Neuronal stem cell (in vitro differentiated cells): ENCODE results near the gene HBA1.
"Not testable (repeated sequence)": the region's sequence is repeated elsewhere in the genome, so short reads cannot be mapped to it uniquely, and the experiment has no call there.

Source experiments
- DNase-seq: peaks from one replicate; pipeline ENCODE4 v3.0.0-alpha.2; 2013; ENCODE audit warnings: low spot score
- H2AFZ ChIP-seq: one replicate; pipeline ENCODE4 v1.6.1; 2013; ENCODE audit warnings: mild to moderate bottlenecking, low read length, inconsistent platforms
- H2AK5ac ChIP-seq: 2 replicates; pipeline ENCODE4 v1.6.1; 2013; ENCODE audit warnings: low read depth, mild to moderate bottlenecking, inconsistent platforms, low read length, moderate library complexity, mixed read lengths
- H2BK120ac ChIP-seq: 2 replicates; pipeline ENCODE4 v1.6.1; 2013; ENCODE audit warnings: low read depth, mild to moderate bottlenecking, inconsistent platforms, low read length, moderate library complexity, mixed read lengths
- H2BK12ac ChIP-seq: one replicate; pipeline ENCODE4 v1.6.1; 2013; ENCODE audit warnings: low read length, inconsistent platforms
- H2BK15ac ChIP-seq: 2 replicates; pipeline ENCODE4 v1.6.1; 2013; ENCODE audit warnings: mild to moderate bottlenecking, low read length, inconsistent platforms, mixed read lengths
- H2BK5ac ChIP-seq: one replicate; pipeline ENCODE4 v1.6.1; 2013; ENCODE audit warnings: inconsistent platforms, mild to moderate bottlenecking, low read length, moderate library complexity
- H3K14ac ChIP-seq: one replicate; pipeline ENCODE4 v1.6.1; 2013; ENCODE audit warnings: low read length, inconsistent platforms
- H3K18ac ChIP-seq: 2 replicates; pipeline ENCODE4 v1.6.1; 2013; ENCODE audit warnings: low read length, inconsistent platforms
- H3K23ac ChIP-seq: 2 replicates; pipeline ENCODE4 v1.6.1; 2013; ENCODE audit warnings: low read depth, mild to moderate bottlenecking, mixed read lengths, low read length, inconsistent platforms; ENCODE audit not compliant: poor library complexity
- H3K27ac ChIP-seq: replicated peaks from 3 replicates; pipeline ENCODE4 v1.5.1; 2013; ENCODE audit warnings: low read length, inconsistent platforms
- H3K27me3 ChIP-seq, 3 experiments: 2 replicates each; pipeline ENCODE4 v1.6.1; 2013; ENCODE audit warnings: low read length in 3 of 3, mild to moderate bottlenecking in 2 of 3, inconsistent platforms in 1 of 3, low read depth in 1 of 3, mixed read lengths in 1 of 3, moderate library complexity in 1 of 3; ENCODE audit not compliant: control insufficient read depth in 3 of 3, insufficient read depth in 3 of 3
- H3K36me3 ChIP-seq, 2 donors: replicated peaks in 1 of 2; 2 replicates each; pipeline ENCODE4 v1.6.1; 2013; ENCODE audit warnings: low read length in 2 of 2; ENCODE audit not compliant: control insufficient read depth in 2 of 2, insufficient read depth in 2 of 2
- H3K4ac ChIP-seq: 2 replicates; pipeline ENCODE4 v1.6.1; 2013; ENCODE audit warnings: inconsistent platforms, mild to moderate bottlenecking, low read length, moderate library complexity
- H3K4me1 ChIP-seq, 2 donors: 1 replicate in 1 of 2; 2 replicates in 1 of 2; pipeline ENCODE4 v1.6.1; 2013; ENCODE audit warnings: low read length in 2 of 2, low read depth in 1 of 2; ENCODE audit not compliant: control insufficient read depth in 2 of 2, insufficient read depth in 1 of 2
- H3K4me2 ChIP-seq: one replicate; pipeline ENCODE4 v1.6.1; 2013; ENCODE audit warnings: mild to moderate bottlenecking, low read length, inconsistent platforms; ENCODE audit not compliant: insufficient read depth, poor library complexity, severe bottlenecking
- H3K4me3 ChIP-seq, 2 donors: 2 replicates each; pipeline ENCODE4 v1.5.1; 2013; ENCODE audit warnings: low read length in 2 of 2, mild to moderate bottlenecking in 2 of 2, inconsistent platforms in 1 of 2, moderate library complexity in 1 of 2
- H3K79me1 ChIP-seq: one replicate; pipeline ENCODE4 v1.6.1; 2013; ENCODE audit warnings: low read depth, mild to moderate bottlenecking, inconsistent platforms, low read length, moderate library complexity
- H3K9ac ChIP-seq: one replicate; pipeline ENCODE4 v1.6.1; 2013; ENCODE audit warnings: mild to moderate bottlenecking, low read depth, low read length, inconsistent platforms; ENCODE audit not compliant: poor library complexity
- H3K9me3 ChIP-seq, 2 donors: replicated peaks in 1 of 2; 2 replicates each; pipeline versions ENCODE3 to v1.6.1; 2013; ENCODE audit warnings: low read length in 2 of 2, mild to moderate bottlenecking in 2 of 2, inconsistent platforms in 1 of 2, low read depth in 1 of 2, mixed read lengths in 1 of 2, moderate library complexity in 1 of 2; ENCODE audit not compliant: control insufficient read depth in 2 of 2, insufficient read depth in 1 of 2
- H4K8ac ChIP-seq: one replicate; pipeline ENCODE4 v1.6.1; 2013; ENCODE audit warnings: low read depth, mild to moderate bottlenecking, inconsistent platforms, low read length, moderate library complexity
- H4K91ac ChIP-seq: one replicate; pipeline ENCODE4 v1.6.1; 2013; ENCODE audit warnings: low read length, low read depth, mild to moderate bottlenecking, inconsistent platforms; ENCODE audit not compliant: poor library complexity
- WGBS, 2 donors: extraction: QIAGEN DNeasy Blood & Tissue Kit; methylation state at CpG; one replicate each; pipeline ENCODE4 v1.1.7; 2013; ENCODE audit warnings: missing lambda C conversion rate in 2 of 2, mixed read lengths in 1 of 2; ENCODE audit not compliant: insufficient read length in 2 of 2, insufficient replicate concordance in 1 of 2; ENCODE audit errors: extremely low coverage in 2 of 2; 5-methylcytosine and 5-hydroxymethylcytosine counted together

Gene HBA1

DNA sequence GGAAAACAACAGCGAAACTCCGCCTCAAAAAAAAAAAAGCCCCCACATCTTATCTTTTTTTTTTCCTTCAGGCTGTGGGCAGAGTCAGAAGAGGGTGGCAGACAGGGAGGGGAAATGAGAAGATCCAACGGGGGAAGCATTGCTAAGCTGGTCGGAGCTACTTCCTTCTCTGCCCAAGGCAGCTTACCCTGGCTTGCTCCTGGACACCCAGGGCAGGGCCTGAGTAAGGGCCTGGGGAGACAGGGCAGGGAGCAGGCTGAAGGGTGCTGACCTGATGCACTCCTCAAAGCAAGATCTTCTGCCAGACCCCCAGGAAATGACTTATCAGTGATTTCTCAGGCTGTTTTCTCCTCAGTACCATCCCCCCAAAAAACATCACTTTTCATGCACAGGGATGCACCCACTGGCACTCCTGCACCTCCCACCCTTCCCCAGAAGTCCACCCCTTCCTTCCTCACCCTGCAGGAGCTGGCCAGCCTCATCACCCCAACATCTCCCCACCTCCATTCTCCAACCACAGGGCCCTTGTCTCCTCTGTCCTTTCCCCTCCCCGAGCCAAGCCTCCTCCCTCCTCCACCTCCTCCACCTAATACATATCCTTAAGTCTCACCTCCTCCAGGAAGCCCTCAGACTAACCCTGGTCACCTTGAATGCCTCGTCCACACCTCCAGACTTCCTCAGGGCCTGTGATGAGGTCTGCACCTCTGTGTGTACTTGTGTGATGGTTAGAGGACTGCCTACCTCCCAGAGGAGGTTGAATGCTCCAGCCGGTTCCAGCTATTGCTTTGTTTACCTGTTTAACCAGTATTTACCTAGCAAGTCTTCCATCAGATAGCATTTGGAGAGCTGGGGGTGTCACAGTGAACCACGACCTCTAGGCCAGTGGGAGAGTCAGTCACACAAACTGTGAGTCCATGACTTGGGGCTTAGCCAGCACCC is 1.2 kb upstream of the HBA1 start:
- no peak overlapping the region for H3K9ac ChIP-seq
- H3K4me3 ChIP-seq: no peak overlapping the region
- no peak overlapping the region for H3K18ac ChIP-seq
- H2BK12ac ChIP-seq: no peak overlapping the region
- H3K4me1 ChIP-seq: no peaks in the 10 kb centered on the region
- no peak overlapping the region for H2AFZ ChIP-seq
- H4K91ac ChIP-seq: no peak overlapping the region
- no peak overlapping the region for H2AK5ac ChIP-seq
- peaks cover 0 to 4% of the 10 kb centered on the region in 2 donors for H3K9me3 ChIP-seq
- no peak for DNase-seq
- no peak overlapping the region for H3K4ac ChIP-seq
- H4K8ac ChIP-seq: no peak overlapping the region
- no peaks in the 10 kb centered on the region for H3K79me1 ChIP-seq
- no peaks in the 10 kb centered on the region for H3K36me3 ChIP-seq
- no peak overlapping the region for H3K14ac ChIP-seq
- peaks cover 25 to 67% (median 66%) of the 10 kb centered on the region in 3 experiments for H3K27me3 ChIP-seq
- H3K23ac ChIP-seq: no peak overlapping the region
- no peak overlapping the region for H3K27ac ChIP-seq
- no peak overlapping the region for H2BK5ac ChIP-seq
- no peak overlapping the region for H2BK120ac ChIP-seq
- H2BK15ac ChIP-seq: no peak overlapping the region
- no CpG with 5 or more reads among the region's 8 CpGs for WGBS, 2 donors
- no peak overlapping the region for H3K4me2 ChIP-seq

DNA sequence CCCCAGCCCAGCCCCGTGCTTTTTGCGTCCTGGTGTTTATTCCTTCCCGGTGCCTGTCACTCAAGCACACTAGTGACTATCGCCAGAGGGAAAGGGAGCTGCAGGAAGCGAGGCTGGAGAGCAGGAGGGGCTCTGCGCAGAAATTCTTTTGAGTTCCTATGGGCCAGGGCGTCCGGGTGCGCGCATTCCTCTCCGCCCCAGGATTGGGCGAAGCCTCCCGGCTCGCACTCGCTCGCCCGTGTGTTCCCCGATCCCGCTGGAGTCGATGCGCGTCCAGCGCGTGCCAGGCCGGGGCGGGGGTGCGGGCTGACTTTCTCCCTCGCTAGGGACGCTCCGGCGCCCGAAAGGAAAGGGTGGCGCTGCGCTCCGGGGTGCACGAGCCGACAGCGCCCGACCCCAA is 474 bp upstream of the HBA1 start:
- not testable (repeated sequence) for H3K14ac ChIP-seq, H3K9ac ChIP-seq, H2BK12ac ChIP-seq, H2BK120ac ChIP-seq, H3K18ac ChIP-seq, H3K4me2 ChIP-seq, H3K27ac ChIP-seq, H2BK5ac ChIP-seq, H4K91ac ChIP-seq, DNase-seq, H3K23ac ChIP-seq, H3K4me3 ChIP-seq, H3K79me1 ChIP-seq, H2AFZ ChIP-seq, H4K8ac ChIP-seq, H3K4me1 ChIP-seq, H3K4ac ChIP-seq, H2AK5ac ChIP-seq, H2BK15ac ChIP-seq, H3K36me3 ChIP-seq, H3K9me3 ChIP-seq
- no CpG with 5 or more reads among the region's 39 CpGs for WGBS, 2 donors
- H3K27me3 ChIP-seq: peaks cover 25 to 67% (median 61%) of the 10 kb centered on the region in 3 experiments

DNA sequence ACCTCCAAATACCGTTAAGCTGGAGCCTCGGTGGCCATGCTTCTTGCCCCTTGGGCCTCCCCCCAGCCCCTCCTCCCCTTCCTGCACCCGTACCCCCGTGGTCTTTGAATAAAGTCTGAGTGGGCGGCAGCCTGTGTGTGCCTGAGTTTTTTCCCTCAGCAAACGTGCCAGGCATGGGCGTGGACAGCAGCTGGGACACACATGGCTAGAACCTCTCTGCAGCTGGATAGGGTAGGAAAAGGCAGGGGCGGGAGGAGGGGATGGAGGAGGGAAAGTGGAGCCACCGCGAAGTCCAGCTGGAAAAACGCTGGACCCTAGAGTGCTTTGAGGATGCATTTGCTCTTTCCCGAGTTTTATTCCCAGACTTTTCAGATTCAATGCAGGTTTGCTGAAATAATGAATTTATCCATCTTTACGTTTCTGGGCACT is 928 bp downstream of the HBA1 start:
- Histone ChIP-seq H2AK5ac (no peak overlapping the region), H3K9me3 (peaks cover 0 to 7% of the 10 kb centered on the region in 2 donors), H3K4me2 (no peak overlapping the region), H3K23ac (no peak overlapping the region), H4K8ac (no peak overlapping the region), H3K27ac (no peak overlapping the region), H3K14ac (peak overlapping the region; percentile 82), H2AFZ (no peak overlapping the region), H3K36me3 (peaks cover 0 to 3% of the 10 kb centered on the region in 2 donors), H2BK15ac (no peak overlapping the region), H3K4me3 (no peak overlapping the region), H3K9ac (no peak overlapping the region), H3K79me1 (no peaks in the 10 kb centered on the region), H2BK120ac (no peak overlapping the region), H3K4ac (no peak overlapping the region), H2BK5ac (no peak overlapping the region), H3K4me1 (peaks cover 0 to 8% of the 10 kb centered on the region in 2 donors), H4K91ac (no peak overlapping the region), H2BK12ac (no peak overlapping the region), H3K27me3 (peaks cover 25 to 59% (median 53%) of the 10 kb centered on the region in 3 experiments), H3K18ac (no peak overlapping the region)
- WGBS, 2 donors: no CpG with 5 or more reads among the region's 13 CpGs
- DNase-seq: no peak

DNA sequence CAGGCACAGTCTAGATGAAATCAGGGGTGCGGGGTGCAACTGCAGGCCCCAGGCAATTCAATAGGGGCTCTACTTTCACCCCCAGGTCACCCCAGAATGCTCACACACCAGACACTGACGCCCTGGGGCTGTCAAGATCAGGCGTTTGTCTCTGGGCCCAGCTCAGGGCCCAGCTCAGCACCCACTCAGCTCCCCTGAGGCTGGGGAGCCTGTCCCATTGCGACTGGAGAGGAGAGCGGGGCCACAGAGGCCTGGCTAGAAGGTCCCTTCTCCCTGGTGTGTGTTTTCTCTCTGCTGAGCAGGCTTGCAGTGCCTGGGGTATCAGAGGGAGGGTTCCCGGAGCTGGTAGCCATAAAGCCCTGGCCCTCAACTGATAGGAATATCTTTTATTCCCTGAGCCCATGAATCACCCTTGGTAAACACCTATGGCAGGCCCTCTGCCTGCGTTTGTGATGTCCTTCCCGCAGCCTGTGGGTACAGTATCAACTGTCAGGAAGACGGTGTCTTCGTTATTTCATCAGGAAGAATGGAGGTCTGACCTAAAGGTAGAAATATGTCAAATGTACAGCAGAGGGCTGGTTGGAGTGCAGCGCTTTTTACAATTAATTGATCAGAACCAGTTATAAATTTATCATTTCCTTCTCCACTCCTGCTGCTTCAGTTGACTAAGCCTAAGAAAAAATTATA is 1.6 kb downstream of the HBA1 start:
- WGBS, 2 donors: no CpG with 5 or more reads among the region's 11 CpGs
- no peak overlapping the region for H4K91ac ChIP-seq
- no peak overlapping the region for H4K8ac ChIP-seq
- no peak overlapping the region for H3K27ac ChIP-seq
- peaks cover 0 to 7% of the 10 kb centered on the region in 2 donors for H3K9me3 ChIP-seq
- H2BK5ac ChIP-seq: no peak overlapping the region
- H2BK120ac ChIP-seq: no peak overlapping the region
- H3K36me3 ChIP-seq: peaks cover 0 to 3% of the 10 kb centered on the region in 2 donors
- peak overlapping the region; percentile 21 for H3K18ac ChIP-seq
- H2AK5ac ChIP-seq: no peak overlapping the region
- no peak overlapping the region for H3K9ac ChIP-seq
- H3K14ac ChIP-seq: no peak overlapping the region
- H3K27me3 ChIP-seq: peaks cover 25 to 59% (median 52%) of the 10 kb centered on the region in 3 experiments
- peak overlapping the region; percentile 76 for H3K23ac ChIP-seq
- no peak overlapping the region for H2BK15ac ChIP-seq
- no peak overlapping the region for H3K4me2 ChIP-seq
- DNase-seq: no peak
- no peak overlapping the region for H3K4me3 ChIP-seq
- H3K4me1 ChIP-seq: peaks cover 0 to 8% of the 10 kb centered on the region in 2 donors
- no peaks in the 10 kb centered on the region for H3K79me1 ChIP-seq
- no peak overlapping the region for H2AFZ ChIP-seq
- no peak overlapping the region for H3K4ac ChIP-seq
- H2BK12ac ChIP-seq: no peak overlapping the region
